22Rv1 (cell line): ENCODE measurements around the gene SOX2.

ENCODE experiments used
- ZFX ChIP-seq: fragments of 450-650 bp; IDR thresholded peaks from 2 replicates; pipeline ENCODE4 v1.6.1; 2017; ENCODE audit warnings: antibody characterized with exemption, borderline replicate concordance
- TF ChIP-seq, protein P1 (sequence below): fragments of 450-650 bp; IDR thresholded peaks from 2 replicates; pipeline ENCODE4 v1.5.1; 2017; ENCODE audit warnings: mild to moderate bottlenecking

DNA sequence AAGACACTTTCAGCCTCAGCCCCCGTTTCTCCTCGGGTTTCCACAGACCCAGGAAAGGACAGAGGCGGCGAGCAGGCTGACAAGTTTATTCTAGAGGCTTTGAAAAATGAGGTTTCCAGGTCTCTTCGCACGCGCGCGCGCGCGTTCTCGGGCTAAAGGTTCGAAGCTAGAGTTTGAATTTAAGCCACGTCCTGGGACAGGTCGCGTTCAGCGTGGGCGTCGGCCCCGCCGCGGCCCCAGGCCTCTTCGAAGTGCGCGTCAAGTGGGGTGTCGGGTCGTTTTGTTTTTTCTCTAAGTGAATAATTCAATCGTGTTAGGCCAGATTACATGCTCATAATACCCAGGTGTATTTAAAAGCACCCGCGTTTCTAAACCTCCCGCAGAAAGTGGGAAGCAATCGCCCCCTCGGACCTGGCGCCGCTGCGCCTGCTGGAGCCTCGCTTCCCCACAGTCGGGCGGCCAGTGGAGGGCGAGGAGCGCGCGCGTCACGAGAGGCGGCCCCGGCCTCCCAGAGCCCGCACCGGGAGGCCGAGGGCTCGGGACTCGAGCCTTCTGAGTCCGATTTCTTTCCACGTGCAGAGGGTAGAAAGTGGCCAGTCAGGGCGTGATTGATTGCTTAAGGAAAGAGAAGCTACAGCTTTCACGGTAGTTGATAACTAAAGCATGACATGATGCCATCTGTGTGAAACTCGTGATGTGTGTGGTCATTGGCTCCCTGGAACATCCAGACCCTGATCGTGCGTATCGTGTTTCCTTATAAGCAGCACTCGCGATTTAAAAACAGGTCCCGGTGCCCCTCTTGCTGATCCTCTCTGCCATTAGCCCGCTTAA, 15.8 kb upstream of the SOX2 start:
- TF ChIP-seq, protein P1, sequence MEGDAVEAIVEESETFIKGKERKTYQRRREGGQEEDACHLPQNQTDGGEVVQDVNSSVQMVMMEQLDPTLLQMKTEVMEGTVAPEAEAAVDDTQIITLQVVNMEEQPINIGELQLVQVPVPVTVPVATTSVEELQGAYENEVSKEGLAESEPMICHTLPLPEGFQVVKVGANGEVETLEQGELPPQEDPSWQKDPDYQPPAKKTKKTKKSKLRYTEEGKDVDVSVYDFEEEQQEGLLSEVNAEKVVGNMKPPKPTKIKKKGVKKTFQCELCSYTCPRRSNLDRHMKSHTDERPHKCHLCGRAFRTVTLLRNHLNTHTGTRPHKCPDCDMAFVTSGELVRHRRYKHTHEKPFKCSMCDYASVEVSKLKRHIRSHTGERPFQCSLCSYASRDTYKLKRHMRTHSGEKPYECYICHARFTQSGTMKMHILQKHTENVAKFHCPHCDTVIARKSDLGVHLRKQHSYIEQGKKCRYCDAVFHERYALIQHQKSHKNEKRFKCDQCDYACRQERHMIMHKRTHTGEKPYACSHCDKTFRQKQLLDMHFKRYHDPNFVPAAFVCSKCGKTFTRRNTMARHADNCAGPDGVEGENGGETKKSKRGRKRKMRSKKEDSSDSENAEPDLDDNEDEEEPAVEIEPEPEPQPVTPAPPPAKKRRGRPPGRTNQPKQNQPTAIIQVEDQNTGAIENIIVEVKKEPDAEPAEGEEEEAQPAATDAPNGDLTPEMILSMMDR = no peak
- no peak for TF ChIP-seq ZFX
